ENCODE results near the gene HAPSTR1. TPM values are rescaled to one million over a fixed set of nuclear protein-coding genes. Genes with fewer than 3 reads are reported as not detected.
A peak's percentile ranks its signal among the peaks of the same experiment; 100 is the strongest.

The HAPSTR1 gene
- total and polyA plus RNA-seq, 2 of the 13 experiments (the other 11 are each of a cell fraction or from before 2014, with no cell fraction given) = 25.2 to 83.2 TPM

DNA sequence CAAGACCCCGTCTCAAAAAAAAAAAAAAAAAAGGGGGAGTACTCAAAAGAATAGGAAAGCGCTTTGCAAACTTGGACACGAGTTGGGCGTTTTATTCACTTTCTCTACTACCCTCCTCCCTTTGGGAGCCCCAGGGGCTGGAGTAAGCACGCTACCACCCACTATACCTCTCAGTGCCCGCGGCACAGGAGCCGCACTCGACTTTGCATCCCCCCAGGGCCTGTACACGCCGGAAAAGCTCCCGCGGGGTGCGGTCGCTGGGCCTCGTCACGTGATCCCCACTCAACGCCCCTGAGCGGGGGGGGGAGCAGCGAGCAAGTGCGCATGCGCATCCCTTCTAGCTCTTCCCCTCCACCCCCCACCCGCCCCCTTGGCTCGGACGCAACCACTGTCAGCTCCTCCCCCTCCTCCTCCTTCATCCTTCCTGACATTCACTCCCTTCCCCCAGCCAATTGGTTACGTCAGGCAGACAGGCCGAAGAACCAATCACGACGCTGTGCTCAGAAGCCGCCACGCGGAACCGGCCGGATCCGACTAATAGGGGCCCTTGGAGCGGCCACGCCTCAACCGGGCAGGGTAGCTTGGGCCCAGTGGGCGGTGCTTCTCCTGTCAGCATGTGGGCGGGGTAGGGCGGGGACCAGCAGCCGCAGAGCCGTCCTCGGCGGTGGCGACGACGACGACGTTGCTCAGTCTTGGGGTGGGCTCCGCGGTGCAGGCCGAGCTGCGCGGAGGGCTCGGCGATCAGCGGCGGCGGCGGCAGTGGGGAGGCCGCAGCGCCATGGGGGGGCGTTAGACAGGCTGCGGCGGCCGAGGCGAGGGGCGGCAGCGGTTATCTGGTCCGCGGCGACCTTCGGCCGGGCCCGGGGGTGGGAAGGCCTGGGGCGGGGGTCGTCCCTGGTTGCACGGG is at the start of gene HAPSTR1 (continued):
- TF ChIP-seq ZNF430 (CRISPR knock-in tag; IDR thresholded peaks at IDR 0.05) (no peak; the same call in 1 of the 2 replicates), ZNF75D (CRISPR knock-in tag; IDR thresholded peaks at IDR 0.05; ENCODE audit: borderline replicate concordance) (no peak), ZNF503 (CRISPR knock-in tag; IDR thresholded peaks at IDR 0.05) (peak; percentile 47), ZBTB1 (CRISPR knock-in tag; IDR thresholded peaks at IDR 0.05; ENCODE audit: borderline replicate concordance) (no peak), POLR2AphosphoS5 (IDR thresholded peaks at IDR 0.05; ENCODE audit: low read depth, low read length) (peak; percentile 94), ZMYM2 (CRISPR knock-in tag; IDR thresholded peaks at IDR 0.05) (no peak), HDAC6 (IDR thresholded peaks at IDR 0.05; ENCODE audit: low read depth, low read length) (no peak), PCBP1 (IDR thresholded peaks at IDR 0.05; ENCODE audit: borderline replicate concordance, low read depth, low read length) (peak; percentile 97), ZNF703 (CRISPR knock-in tag; IDR thresholded peaks at IDR 0.05; ENCODE audit: borderline replicate concordance) (no peak), POLR2AphosphoS2 (IDR thresholded peaks at IDR 0.05; ENCODE audit: low read depth, low read length) (peak; percentile 92), GZF1 (CRISPR knock-in tag; IDR thresholded peaks at IDR 0.05) (no peak; the same call in 1 of the 2 replicates), HNRNPH1 (optimal IDR thresholded peaks at IDR 0.05; ENCODE audit: low read depth, low read length) (peak; percentile 97), SYNCRIP (IDR thresholded peaks at IDR 0.05; ENCODE audit: insufficient read depth, low read depth, low read length) (no peak), CEBPB (IDR thresholded peaks at IDR 0.05; ENCODE audit: borderline replicate concordance, low read depth, low read length) (peak; percentile 72), PAX8 (CRISPR knock-in tag; IDR thresholded peaks at IDR 0.05; ENCODE audit: borderline replicate concordance) (peak; percentile 97), MATR3 (CRISPR knock-in tag; IDR thresholded peaks at IDR 0.05) (no peak), ZNF775 (CRISPR knock-in tag; IDR thresholded peaks at IDR 0.05; ENCODE audit: borderline replicate concordance) (no peak), NKX3-1 (CRISPR knock-in tag; IDR thresholded peaks at IDR 0.05) (peak; percentile 87), RELA (CRISPR knock-in tag; IDR thresholded peaks at IDR 0.05) (peak; percentile 78; the same call in 1 of the 2 replicates), ZNF12 (CRISPR knock-in tag; IDR thresholded peaks at IDR 0.05) (peak; percentile 58; the same call in 1 of the 2 replicates), PBX3 (CRISPR knock-in tag; IDR thresholded peaks at IDR 0.05; ENCODE audit: borderline replicate concordance) (peak; percentile 69; the same call in 1 of the 2 replicates)
- TF ChIP-seq, protein P1, sequence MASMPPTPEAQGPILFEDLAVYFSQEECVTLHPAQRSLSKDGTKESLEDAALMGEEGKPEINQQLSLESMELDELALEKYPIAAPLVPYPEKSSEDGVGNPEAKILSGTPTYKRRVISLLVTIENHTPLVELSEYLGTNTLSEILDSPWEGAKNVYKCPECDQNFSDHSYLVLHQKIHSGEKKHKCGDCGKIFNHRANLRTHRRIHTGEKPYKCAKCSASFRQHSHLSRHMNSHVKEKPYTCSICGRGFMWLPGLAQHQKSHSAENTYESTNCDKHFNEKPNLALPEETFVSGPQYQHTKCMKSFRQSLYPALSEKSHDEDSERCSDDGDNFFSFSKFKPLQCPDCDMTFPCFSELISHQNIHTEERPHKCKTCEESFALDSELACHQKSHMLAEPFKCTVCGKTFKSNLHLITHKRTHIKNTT (CRISPR knock-in tag; IDR thresholded peaks at IDR 0.05) = 0 out of 2 replicates have a peak, but pooled peaks have one; percentile 30
- TF ChIP-seq, protein P2, sequence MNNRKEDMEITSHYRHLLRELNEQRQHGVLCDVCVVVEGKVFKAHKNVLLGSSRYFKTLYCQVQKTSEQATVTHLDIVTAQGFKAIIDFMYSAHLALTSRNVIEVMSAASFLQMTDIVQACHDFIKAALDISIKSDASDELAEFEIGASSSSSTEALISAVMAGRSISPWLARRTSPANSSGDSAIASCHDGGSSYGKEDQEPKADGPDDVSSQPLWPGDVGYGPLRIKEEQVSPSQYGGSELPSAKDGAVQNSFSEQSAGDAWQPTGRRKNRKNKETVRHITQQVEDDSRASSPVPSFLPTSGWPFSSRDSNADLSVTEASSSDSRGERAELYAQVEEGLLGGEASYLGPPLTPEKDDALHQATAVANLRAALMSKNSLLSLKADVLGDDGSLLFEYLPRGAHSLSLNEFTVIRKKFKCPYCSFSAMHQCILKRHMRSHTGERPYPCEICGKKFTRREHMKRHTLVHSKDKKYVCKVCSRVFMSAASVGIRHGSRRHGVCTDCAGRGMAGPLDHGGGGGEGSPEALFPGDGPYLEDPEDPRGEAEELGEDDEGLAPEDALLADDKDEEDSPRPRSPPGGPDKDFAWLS (CRISPR knock-in tag; IDR thresholded peaks at IDR 0.05; ENCODE audit: borderline replicate concordance) = no peak
